SKM-1 (cell line): Measurements from ENCODE around the gene FLT3.
"Not testable (repeated sequence)": the region's sequence is repeated elsewhere in the genome, so short reads cannot be mapped to it uniquely, and the experiment has no call there.

Experiments
- DNase-seq: peaks from one replicate; lab custom pipeline; 2025; ENCODE audit not compliant: unreplicated experiment; lab: John Stamatoyannopoulos, UW

The FLT3 gene

DNA sequence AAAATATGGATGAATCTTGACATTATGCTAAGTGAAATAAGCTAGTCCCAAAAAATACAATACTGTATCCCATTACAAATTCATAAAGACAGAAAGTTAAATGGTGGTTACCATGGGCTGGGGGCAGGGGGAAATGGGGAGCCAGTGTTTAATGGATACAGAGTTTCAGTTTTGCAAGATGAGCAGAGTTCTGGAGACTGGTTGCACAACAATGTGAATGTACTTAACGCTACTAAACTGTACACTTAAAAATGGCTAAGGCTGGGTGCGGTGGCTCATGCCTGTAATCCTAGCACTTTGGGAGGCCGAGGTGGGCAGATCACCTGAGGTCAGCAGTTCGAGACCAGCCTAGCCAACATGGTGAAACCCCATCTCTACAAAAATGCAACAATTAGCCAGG, 1.5 kb upstream of the FLT3 start:
- peak; percentile 41 for DNase-seq

DNA sequence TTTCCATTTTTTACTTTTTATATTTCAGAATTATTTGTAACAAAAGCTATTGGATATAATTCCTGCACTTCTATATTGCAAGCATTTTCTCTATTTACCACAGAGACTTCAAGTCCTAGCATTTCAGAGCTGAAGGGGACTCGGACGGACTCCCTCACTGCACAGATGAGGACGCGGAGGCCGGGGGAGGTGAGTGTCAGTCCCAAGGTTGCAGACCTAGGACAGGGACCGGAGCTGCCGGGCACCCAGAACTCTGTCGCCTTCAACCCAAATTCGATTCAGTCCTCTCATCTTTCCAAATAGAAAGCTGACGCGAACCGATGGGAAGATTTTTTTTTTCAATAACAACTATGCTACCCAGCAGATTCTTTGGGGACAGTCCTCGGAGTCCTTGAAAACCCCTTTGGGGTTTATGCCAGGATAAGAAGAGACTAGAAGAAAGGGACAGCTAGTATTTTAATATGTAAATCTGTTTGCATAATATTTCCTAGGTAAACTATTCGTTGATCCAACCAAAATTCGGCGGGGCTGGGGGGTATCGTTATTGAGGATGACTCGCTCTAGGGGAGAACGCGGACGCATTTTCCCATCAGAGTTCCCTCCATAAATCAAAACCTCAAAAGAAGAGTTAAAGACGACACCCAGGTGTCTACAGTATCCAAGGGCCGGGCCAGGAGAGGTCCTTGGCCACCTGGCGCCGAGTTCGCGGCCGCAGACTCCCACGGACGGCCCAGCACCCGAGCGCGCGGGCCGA, 803 bp downstream of the FLT3 start:
- no peak for DNase-seq

DNA sequence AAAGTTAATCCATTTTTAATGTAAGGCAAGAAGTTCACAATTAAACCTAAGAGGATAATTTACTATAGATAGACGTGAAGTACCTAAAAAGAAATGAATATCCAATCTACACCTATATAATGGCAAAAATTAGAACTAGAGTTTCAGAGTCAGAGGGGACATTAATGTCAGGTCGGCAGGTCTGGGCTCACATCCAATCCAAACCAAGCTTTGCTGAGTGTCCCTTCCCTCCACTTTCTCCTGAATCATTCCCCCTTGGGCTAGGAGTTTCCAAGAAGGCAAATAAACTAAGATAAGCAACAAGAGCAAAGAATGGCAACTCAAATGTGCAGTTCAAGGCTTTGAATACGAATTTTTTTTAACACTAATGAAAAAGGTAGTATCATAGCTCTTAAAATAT, 2.9 kb downstream of the FLT3 start:
- no peak for DNase-seq

DNA sequence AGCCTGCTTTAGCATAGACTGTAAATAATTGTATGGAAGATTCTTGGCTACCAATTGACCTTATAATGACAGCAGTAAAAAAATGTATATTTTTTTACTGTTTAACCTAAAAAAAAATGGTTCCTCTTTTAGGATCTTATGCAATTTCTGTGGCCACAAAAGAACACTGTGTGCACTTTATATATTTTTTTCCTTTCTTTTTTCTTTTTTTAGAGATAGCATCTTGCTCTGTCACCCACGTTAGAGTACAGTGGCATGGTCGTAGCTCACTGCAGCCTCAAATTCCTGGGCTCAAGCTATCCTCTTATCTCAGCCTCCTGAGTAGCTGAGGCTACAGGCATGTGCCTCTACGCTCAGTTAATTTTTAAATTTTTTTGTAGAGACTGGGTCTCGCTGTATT, 6.1 kb downstream of the FLT3 start:
- DNase-seq, result peak; percentile 51

DNA sequence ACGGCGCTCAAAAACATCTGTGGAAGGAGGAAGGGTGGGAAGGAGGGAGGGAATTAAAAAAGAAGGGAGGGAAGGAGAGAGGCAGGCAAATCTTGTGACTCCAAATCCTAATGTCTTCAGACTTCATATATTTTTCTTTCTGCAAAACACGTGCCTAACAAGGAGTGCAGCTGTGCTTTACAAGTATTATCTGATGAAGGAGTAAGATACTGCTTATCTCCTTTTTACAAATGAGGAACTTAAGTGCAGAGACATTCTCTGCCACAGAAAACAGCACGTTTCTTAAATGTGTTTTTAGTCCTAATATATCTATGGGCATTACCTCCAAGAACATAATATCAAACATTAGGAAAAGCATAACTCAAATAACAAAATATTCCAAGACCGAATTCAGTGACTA, 6.5 kb downstream of the FLT3 start:
- DNase-seq, result no peak

DNA sequence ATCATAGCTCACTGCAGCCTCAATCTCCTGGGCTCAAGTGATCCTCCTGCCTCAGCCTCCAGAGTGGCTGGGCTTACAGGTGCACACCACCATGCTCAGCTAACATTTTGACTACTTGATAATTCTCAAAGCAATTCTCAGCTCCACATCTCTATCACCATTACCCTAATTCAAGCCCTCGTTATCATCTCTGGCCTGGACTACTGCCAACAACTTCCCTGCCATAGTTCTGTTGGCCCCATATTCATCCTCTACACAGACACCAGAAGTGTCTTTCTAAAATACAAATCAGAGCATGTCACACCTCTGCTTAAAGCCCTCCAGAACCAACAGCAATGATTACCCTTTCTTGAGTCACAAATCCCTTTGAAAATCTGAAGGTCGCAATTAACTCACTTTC, 7.9 kb downstream of the FLT3 start:
- no peak for DNase-seq

DNA sequence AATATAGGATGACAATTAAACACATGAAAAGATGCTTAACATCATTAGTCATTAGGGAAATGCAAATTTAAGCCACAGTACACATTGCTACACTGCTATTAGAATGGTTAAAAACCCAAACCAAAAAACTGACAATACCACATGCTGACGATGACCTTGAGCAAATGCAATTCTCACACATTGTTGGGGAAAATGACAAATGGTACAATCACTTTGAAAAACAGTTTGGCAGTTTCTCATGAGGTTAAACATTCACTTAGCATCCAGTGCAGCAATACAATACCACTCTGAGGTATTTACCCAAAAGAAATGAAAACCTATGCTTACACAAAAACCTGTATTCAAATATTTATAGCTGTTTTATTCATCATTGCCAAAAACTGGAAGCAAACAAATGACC, 11.3 kb downstream of the FLT3 start:
- DNase-seq, result no peak

DNA sequence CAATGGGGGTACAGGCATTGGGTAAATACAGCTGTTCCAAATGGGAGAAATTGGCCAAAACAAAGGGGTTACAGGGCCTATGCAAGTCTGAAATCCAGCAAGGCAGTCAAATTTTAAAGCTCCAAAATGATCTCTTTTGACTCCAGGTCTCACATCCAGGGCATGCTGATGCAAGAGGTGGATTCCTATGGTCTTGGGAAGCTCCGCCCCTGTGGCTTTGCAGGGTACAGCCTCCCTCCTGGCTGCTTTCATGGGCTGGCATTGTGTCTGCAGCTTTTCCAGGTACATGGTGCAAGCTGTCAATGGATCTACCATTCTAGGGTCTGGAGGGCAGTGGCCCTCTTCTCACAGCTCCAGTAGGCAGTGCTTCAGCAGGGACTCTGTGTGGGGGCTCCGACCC, 22.6 kb downstream of the FLT3 start:
- DNase-seq, result not testable (repeated sequence)

DNA sequence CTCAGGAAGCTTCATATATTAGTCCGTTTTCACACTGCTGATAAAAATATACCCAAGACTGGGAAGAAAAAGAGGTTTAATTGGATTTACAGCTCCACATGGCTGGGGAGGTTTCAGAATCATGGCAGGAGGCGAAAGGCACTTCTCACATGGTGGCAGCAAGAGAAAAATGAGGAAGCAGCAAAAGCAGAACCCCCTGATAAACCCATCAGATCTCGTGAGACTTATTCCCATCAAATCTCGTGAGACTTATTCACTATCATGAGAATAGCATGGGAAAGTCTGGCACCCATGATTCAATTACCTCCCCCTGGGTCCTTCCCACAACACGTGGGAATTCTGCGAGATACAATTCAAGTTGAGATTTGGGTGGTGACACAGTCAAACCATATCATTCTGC, 23.1 kb downstream of the FLT3 start:
- no peak for DNase-seq

DNA sequence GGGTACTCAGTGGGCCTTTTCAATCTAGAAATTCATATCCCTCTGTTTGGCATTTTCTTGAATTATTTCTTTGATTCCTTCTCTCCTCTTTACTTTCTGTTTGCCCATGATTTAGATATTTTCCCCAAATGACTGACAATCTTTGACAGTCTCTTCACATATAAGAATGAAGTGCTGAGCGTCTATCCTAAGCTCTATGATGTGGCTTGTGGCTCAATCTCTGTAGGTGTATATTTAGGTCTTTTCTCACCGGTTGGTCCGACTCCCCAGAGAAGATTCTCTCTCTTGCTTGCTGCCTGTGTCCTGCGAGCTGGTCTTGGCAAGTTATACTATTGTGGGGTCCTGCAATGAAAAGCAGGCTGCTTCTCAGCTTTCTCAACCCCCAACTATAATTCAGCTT, 29.0 kb downstream of the FLT3 start:
- DNase-seq, result no peak

DNA sequence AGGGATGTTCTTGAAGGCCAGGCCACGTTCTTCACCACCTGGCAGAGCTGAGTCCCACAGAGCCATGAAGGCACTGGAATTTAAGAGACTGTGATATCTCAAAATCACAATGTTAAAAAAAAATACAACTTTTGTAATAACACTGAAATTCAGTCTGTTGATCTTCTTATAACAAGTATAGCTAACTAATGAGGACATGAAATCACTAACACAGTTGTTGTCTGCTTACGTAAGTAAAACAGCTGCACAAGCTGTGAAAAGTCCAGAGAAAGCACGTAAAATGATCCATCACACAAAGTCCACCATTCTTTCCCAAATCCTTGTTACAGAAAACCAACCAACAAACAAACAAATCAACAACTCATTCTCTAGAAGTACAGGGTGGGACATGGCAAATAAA, 32.9 kb downstream of the FLT3 start:
- no peak for DNase-seq

DNA sequence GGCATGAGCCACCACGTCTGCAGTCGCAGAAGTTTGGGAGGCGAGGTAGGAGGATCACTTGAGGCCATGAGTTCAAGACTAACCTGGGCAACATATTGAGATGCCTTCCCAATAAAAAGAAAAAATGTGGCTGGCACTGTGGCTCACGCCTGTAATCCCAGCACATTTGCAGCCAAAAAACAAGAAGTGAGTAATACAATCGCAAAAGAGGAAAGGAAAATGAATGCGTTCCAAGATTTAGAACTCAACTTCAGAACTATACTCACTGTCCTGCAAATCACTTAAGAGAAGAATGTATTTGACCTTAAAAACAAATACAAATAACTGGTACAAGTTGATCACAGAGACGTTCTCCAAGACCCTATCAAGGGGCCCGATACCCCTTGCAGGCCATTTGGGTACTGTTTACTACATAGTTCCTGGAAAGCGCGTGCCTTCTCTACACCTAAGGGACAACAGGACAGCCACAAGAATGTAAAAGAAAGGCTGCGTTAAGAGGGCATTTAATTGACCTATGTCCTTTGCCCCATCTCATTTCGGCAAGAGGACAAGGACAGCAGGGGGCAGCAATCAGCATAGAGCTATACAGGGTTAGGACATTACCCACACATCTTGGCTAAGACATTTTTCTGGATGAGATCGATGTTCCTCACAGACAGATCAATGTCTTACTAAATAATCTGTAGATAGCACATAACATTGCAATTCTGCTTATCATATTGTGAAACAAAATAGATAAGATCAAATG, 41.3 kb downstream of the FLT3 start:
- DNase-seq, result peak; percentile 35

DNA sequence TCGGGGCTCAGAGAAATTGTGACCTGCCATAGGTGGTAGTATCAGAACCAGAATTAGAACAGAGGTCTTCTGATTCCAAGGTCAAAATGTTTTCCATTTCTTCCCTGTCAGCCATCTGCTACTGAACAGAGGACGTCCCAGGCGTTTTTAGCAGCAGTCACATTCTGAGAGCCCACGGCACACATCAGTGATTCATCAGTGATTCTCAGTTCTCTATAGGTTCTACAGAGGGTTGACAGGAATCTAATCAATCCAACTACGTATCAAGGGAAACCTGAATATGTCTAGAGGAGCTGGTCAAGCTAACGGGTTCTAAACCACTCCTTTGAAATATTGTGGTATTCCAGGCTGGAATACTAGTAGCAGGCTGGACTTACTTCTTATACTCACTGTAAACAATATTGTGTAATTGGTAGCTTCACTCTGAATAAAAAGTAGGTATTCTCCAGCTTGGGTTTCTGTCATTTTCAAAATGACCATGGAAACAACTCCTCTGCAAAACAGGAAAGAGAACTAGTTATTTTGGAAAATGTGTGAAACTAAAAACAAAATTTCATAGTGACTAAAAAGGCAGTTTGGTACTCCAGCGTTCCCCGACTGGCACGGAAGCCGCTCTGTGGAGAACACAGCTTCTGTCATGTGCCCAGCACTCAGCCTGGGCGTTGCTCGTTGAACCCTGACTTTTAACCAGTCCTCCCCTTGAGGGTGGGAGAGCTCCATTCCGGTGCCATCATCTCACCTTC, 43.2 kb downstream of the FLT3 start:
- DNase-seq, result no peak

DNA sequence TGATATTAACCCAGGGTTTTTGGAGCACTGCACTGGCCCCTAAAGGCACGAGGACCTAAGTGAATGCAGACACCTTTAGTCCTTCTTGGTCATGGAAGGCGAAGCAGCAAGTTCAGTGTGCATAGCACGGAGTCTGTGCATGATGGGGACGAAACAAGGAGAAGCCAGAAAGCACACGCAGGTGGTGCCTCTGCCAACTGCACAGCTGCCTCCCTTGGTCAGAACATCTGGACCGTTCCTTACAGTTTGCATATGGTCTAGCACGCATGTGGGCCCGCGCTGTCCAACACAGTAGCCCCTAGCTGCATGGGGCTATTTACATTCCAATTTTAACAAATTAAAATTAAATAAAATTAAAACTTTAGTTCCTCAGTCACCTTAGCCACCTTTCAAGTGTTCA, 44.0 kb downstream of the FLT3 start:
- DNase-seq, result no peak

DNA sequence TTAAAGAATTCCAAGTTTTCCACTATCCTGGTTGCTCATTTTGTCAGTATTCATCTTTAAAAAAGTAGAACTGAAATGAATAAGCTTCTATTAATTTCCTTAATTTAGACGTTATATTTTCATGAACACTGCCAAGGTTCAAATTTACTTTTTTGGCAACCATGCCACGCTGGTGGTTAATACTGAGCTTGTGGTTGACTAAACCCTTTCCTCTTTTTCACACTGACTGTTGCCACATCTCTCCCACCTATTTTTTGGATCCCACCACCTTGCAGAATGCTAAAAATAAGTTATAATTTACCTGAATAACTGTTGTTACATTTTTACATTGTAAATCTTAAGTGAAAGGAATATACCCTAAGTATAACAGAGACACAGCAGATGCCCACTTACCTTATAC, 45.0 kb downstream of the FLT3 start:
- no peak for DNase-seq

DNA sequence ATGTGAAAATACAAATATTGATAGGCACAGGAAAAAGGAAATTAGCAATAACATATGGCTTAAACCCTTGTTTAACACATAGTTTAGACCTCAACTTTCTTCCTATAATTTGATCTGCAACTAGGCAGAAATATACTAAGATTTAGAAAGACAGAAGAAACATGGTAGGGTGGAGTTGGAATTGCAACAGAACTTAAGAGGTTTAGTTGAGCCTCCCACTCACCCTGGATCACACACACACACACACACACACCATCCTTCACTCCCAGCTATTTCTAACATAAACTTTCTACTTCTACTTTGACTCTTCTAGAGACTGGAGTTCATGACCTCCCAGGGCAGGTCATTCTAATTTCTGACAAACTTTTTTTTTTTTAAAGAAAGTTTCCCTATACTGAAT, 47.4 kb downstream of the FLT3 start:
- peak; percentile 56 for DNase-seq

DNA sequence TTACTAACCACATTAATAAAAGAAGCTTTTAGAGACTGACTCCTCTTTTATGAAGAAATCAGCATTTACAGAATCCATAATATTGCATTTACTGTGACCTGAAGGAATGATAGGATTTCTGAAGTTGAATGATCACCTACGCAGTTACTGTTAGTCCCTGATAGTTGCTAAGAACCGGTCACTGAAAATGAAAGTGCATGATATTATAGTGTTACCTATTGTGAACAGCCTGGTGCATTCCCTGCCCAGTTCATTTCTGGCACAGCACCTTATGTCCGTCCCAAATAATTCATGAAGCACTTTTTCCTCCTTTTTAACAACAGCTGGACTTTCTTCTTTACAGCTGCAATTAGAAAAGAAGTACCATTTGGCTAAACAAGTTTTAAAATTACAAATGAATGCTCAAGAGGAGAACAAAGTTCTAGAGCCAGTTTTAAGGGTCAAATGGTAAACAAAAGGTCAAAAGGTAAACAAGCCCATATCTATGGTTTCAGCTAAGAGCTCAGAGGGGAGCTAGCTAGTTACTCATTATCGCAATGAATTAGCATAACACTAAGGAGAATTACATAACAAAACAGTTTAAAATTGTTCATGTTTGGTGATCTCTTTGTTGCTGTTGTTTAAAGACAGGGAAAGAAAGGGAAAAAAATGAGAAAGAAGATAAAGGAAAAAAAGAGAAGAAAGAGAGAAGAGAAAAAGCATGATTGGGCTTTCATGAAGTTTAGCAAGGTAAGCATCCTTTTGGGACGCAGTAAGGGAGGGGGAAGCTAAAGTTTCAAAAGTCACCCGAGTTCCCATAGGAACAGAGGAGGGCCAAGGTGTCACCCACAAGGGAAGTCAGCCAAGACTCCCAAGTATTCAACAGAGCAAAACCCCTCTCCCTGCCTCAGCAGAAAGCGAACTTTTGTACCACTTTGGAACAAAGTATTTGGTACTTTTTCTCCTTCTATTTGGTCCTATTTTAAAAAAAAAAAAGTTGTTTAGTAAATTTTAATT, 50.2 kb downstream of the FLT3 start:
- DNase-seq, result no peak

DNA sequence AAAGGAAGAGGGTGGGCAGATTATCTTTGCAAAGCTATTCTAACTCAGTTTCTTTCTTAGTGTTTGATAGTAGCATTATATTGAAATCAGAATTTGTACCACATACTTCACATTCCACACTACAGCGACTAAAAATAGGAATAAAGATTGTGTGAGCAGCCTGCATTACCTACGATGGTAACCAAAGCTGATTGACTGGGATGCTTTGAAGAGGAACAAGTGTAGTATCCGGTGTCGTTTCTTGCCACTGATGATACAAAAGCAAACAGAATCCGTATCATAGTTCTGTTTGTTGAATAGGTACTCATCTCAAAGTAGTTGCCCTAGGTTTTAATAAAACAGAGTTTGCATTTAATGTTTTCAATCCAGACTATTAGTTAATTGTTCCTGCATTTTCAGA, 51.2 kb downstream of the FLT3 start:
- no peak for DNase-seq

DNA sequence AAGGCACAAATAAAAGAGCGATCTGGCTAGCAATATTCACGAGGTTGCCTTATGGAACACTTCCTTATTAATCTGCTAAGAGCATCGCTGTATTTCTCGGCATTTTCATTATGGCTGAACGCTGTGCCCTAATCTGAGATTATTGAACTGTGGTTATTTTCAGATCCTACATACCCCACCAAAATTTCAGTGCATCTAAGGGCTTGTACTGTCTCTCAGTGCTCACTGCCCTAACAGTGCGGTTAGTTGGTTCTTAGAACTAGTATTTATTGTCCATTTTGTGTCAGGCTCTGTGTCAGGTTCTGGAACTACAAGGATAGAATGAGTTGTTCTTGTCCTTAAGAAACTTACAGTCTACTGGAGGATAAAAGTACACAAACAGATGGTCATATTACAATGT, 51.6 kb downstream of the FLT3 start:
- DNase-seq, result no peak

DNA sequence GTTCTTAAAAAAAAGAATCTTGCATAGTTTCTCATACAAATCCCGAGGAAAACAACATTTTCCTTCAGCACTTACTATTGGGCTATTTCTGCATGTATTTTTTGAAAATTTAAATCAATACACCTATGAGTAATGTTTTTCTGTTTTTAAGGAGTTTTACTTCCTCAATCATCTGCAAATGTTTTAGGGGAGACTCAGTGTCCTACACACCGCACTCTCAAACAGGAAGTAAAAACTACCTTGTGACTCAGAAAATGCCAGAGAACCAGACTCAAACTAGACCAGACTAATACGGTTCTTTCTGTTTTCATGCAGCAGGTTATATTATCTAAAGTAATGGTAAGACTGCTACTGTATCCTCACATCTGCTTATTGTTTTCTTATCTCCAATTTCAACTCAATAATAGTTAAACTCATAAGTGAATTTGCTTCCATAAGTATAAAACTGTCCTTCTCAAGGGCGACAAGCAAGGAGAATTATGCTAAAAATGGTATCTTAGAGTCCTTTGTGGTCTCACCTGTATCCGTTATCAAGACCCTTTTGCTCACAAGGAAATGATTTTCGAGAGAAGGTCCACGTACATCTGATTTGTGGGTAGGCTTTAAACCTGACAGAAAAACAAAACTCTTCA, 52.5 kb downstream of the FLT3 start:
- peak; percentile 63 for DNase-seq
